ENCODE results near the gene CELF4. TPM values are rescaled to one million over a fixed set of nuclear protein-coding genes. Genes with fewer than 3 reads are reported as not detected.

The CELF4 gene
- total RNA-seq, 2 donors from 2014 or later: 1.4 TPM; not detected in 1

GRCh38 chr18:37327063-37327577, 238.5 kb downstream of the CELF4 start:
- intact Hi-C loops (cut with DNase I): no loop called here
- no peaks in the 10 kb centered on the region for H3K27me3 ChIP-seq
- no peaks in the 10 kb centered on the region for H3K4me1 ChIP-seq
- no peak overlapping the region for H3K4me3 ChIP-seq
- H3K27ac ChIP-seq: no peak overlapping the region
- H3K36me3 ChIP-seq: no peaks in the 10 kb centered on the region
- TF ChIP-seq CTCF (IDR thresholded peaks at IDR 0.05): no peak
- no peaks in the 10 kb centered on the region for H3K9me3 ChIP-seq
- no peak for DNase-seq
- H3K9ac ChIP-seq (ENCODE audit: low read depth in 2 of 2, low read length in 2 of 2): no peak overlapping the region

- peak; percentile 40 for TF ChIP-seq CTCF (IDR thresholded peaks at IDR 0.05)
- no peaks in the 10 kb centered on the region for H3K4me1 ChIP-seq
- no peak overlapping the region for H3K9ac ChIP-seq (ENCODE audit: low read depth in 2 of 2, low read length in 2 of 2)
- H3K4me3 ChIP-seq: no peak overlapping the region
- peak; percentile 24 for DNase-seq
- no peaks in the 10 kb centered on the region for H3K27me3 ChIP-seq
- H3K36me3 ChIP-seq: no peaks in the 10 kb centered on the region
- no peak overlapping the region for H3K27ac ChIP-seq
- intact Hi-C loops (cut with DNase I): no loop called here
- no peaks in the 10 kb centered on the region for H3K9me3 ChIP-seq
Observed at GRCh38 chr18:37322492-37323035, 243.0 kb downstream of the CELF4 start.

GRCh38 chr18:37321582-37322491, 243.8 kb downstream of the CELF4 start:
- TF ChIP-seq CTCF (IDR thresholded peaks at IDR 0.05): no peak
- no peak overlapping the region for H3K9ac ChIP-seq (ENCODE audit: low read depth in 2 of 2, low read length in 2 of 2)
- H3K27me3 ChIP-seq: no peaks in the 10 kb centered on the region
- H3K4me3 ChIP-seq: no peak overlapping the region
- no peaks in the 10 kb centered on the region for H3K4me1 ChIP-seq
- no peaks in the 10 kb centered on the region for H3K36me3 ChIP-seq
- H3K9me3 ChIP-seq: no peaks in the 10 kb centered on the region
- intact Hi-C loops (cut with DNase I): no loop called here
- DNase-seq: no peak
- H3K27ac ChIP-seq: no peak overlapping the region

GRCh38 chr18:37320317-37320716, 245.3 kb downstream of the CELF4 start:
- H3K9ac ChIP-seq (ENCODE audit: low read depth in 2 of 2, low read length in 2 of 2): no peak overlapping the region
- no peaks in the 10 kb centered on the region for H3K27me3 ChIP-seq
- no peak overlapping the region for H3K27ac ChIP-seq
- H3K4me3 ChIP-seq: no peak overlapping the region
- intact Hi-C loops (cut with DNase I): no loop called here
- H3K4me1 ChIP-seq: no peaks in the 10 kb centered on the region
- TF ChIP-seq CTCF (IDR thresholded peaks at IDR 0.05): no peak
- no peaks in the 10 kb centered on the region for H3K36me3 ChIP-seq
- H3K9me3 ChIP-seq: no peaks in the 10 kb centered on the region
- DNase-seq: no peak

GRCh38 chr18:37318360-37319355, 246.9 kb downstream of the CELF4 start:
- Histone ChIP-seq H3K9me3 (no peaks in the 10 kb centered on the region), H3K4me1 (no peaks in the 10 kb centered on the region), H3K4me3 (no peak overlapping the region), H3K27me3 (no peaks in the 10 kb centered on the region), H3K9ac (ENCODE audit: low read depth in 2 of 2, low read length in 2 of 2) (no peak overlapping the region), H3K27ac (no peak overlapping the region), H3K36me3 (no peaks in the 10 kb centered on the region)
- intact Hi-C loops (cut with DNase I): no loop called here
- no peak for TF ChIP-seq CTCF (IDR thresholded peaks at IDR 0.05)
- no peak for DNase-seq

All from colonic mucosa (tissue), 4 donors.